ENCODE measurements around the gene LRRN2.
"Not testable (repeated sequence)": the region's sequence is repeated elsewhere in the genome, so short reads cannot be mapped to it uniquely, and the experiment has no call there.

The LRRN2 gene

DNA sequence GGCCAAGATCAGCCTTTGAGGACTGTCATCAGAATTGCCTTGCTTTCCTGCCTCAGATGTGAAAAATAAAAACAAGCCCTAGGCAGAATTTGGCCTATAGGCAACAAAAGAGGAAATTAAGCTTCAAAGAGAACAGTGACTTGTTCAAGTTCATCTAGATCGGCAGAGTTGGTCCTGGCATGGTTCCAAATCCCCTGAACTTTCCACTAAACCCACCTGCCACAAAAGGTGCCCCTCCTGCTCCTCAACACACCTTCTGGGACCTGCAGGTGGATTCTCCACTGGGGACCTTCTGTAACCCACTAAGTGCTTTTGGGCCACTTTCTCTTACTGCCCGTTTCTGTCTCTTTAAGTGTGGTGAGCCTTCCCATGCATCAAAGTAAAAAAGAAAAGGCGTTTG, 42.5 kb upstream of the LRRN2 start:
- no peak for TF ChIP-seq CTCF (IDR thresholded peaks at IDR 0.05)
- H2AFZ ChIP-seq: no peak overlapping the region
- no peaks in the 10 kb centered on the region for H3K36me3 ChIP-seq (ENCODE audit: control insufficient read depth, insufficient read depth, low read length)
- H3K27me3 ChIP-seq (ENCODE audit: control insufficient read depth, insufficient read depth, low read length): no peaks in the 10 kb centered on the region
- no peak overlapping the region for H3K9ac ChIP-seq
- H3K4me2 ChIP-seq (ENCODE audit: low read length): no peak overlapping the region
- H3K79me2 ChIP-seq: no peaks in the 10 kb centered on the region
- H3K9me3 ChIP-seq (ENCODE audit: control insufficient read depth, low read length): no peaks in the 10 kb centered on the region
- no peak overlapping the region for H3K27ac ChIP-seq
- no peak overlapping the region for H3K4me3 ChIP-seq (ENCODE audit: low read depth, low read length)
- no peaks in the 10 kb centered on the region for H3K4me1 ChIP-seq

DNA sequence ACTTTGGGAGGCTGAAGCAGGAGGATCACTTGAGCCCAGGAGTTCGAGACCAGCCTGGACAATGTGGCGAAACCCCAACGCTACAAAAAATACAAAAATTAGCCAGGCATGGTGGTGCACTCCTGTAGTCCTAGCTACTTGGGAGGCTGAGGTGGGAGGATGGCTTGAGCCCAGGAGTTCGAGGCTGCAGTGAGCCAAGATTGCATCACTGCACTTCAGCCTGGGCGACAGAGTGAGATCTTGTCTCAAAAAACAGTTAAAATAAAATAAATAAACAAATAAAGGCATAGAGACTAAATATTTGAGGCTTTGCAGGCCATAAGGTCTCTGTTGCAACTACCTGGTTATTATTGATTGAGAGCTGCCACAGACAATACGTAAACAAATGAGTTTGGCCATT, 41.9 kb upstream of the LRRN2 start:
- not testable (repeated sequence) for H3K27me3 ChIP-seq (ENCODE audit: control insufficient read depth, insufficient read depth, low read length); H3K4me2 ChIP-seq (ENCODE audit: low read length); H3K79me2 ChIP-seq; H3K9me3 ChIP-seq (ENCODE audit: control insufficient read depth, low read length); H3K4me3 ChIP-seq (ENCODE audit: low read depth, low read length); H2AFZ ChIP-seq; H3K9ac ChIP-seq; H3K4me1 ChIP-seq; H3K27ac ChIP-seq; H3K36me3 ChIP-seq (ENCODE audit: control insufficient read depth, insufficient read depth, low read length)

- H3K79me2 ChIP-seq: no peaks in the 10 kb centered on the region
- TF ChIP-seq CTCF (IDR thresholded peaks at IDR 0.05): no peak
- H3K36me3 ChIP-seq (ENCODE audit: control insufficient read depth, insufficient read depth, low read length): no peaks in the 10 kb centered on the region
- H3K9ac ChIP-seq: no peak overlapping the region
- H3K4me2 ChIP-seq (ENCODE audit: low read length): no peak overlapping the region
- H3K27ac ChIP-seq: no peak overlapping the region
- no peaks in the 10 kb centered on the region for H3K9me3 ChIP-seq (ENCODE audit: control insufficient read depth, low read length)
- no peaks in the 10 kb centered on the region for H3K27me3 ChIP-seq (ENCODE audit: control insufficient read depth, insufficient read depth, low read length)
- H3K4me1 ChIP-seq: no peaks in the 10 kb centered on the region
- no peak overlapping the region for H3K4me3 ChIP-seq (ENCODE audit: low read depth, low read length)
- no peak overlapping the region for H2AFZ ChIP-seq
Measured at GRCh38 chr1:204726478-204726877, 40.9 kb upstream of the LRRN2 start.

GRCh38 chr1:204725821-204726448, 40.4 kb upstream of the LRRN2 start:
- no peak overlapping the region for H3K4me3 ChIP-seq (ENCODE audit: low read depth, low read length)
- no peak for TF ChIP-seq CTCF (IDR thresholded peaks at IDR 0.05)
- no peak overlapping the region for H2AFZ ChIP-seq
- H3K4me1 ChIP-seq: no peaks in the 10 kb centered on the region
- no peak overlapping the region for H3K27ac ChIP-seq
- no peaks in the 10 kb centered on the region for H3K9me3 ChIP-seq (ENCODE audit: control insufficient read depth, low read length)
- no peaks in the 10 kb centered on the region for H3K36me3 ChIP-seq (ENCODE audit: control insufficient read depth, insufficient read depth, low read length)
- H3K9ac ChIP-seq: no peak overlapping the region
- no peaks in the 10 kb centered on the region for H3K27me3 ChIP-seq (ENCODE audit: control insufficient read depth, insufficient read depth, low read length)
- no peaks in the 10 kb centered on the region for H3K79me2 ChIP-seq
- no peak overlapping the region for H3K4me2 ChIP-seq (ENCODE audit: low read length)

GRCh38 chr1:204723131-204723787, 37.7 kb upstream of the LRRN2 start:
- Histone ChIP-seq H3K4me1 (no peaks in the 10 kb centered on the region), H3K9me3 (ENCODE audit: control insufficient read depth, low read length) (no peaks in the 10 kb centered on the region), H3K4me2 (ENCODE audit: low read length) (no peak overlapping the region), H2AFZ (no peak overlapping the region), H3K36me3 (ENCODE audit: control insufficient read depth, insufficient read depth, low read length) (no peaks in the 10 kb centered on the region), H3K4me3 (ENCODE audit: low read depth, low read length) (no peak overlapping the region), H3K9ac (no peak overlapping the region), H3K27me3 (ENCODE audit: control insufficient read depth, insufficient read depth, low read length) (no peaks in the 10 kb centered on the region), H3K27ac (no peak overlapping the region), H3K79me2 (no peaks in the 10 kb centered on the region)
- no peak for TF ChIP-seq CTCF (IDR thresholded peaks at IDR 0.05)
